Tibial nerve (tissue), 3 donors: Measurements from ENCODE around the gene CMSS1.

ENCODE experiments used
- CTCF ChIP-seq, 5 experiments: fragments of 200-600 bp in 3 of 5; fragments of 450-650 bp in 2 of 5; sonication (generic) in 3 of 5; IDR thresholded peaks; one replicate each; pipeline ENCODE4 v1.5.1; 2016 to 2019; ENCODE audit warnings: antibody characterized with exemption in 5 of 5, mild to moderate bottlenecking in 3 of 5, moderate library complexity in 2 of 5
- POLR2A ChIP-seq, 2 donors: fragments of 450-650 bp; IDR thresholded peaks; one replicate each; pipeline ENCODE4 v1.6.1; 2017; ENCODE audit warnings: antibody characterized with exemption in 2 of 2, mild to moderate bottlenecking in 2 of 2, moderate library complexity in 2 of 2

GRCh38 chr3:100128565-100128964, 310.9 kb downstream of the CMSS1 start:
- TF ChIP-seq POLR2A (IDR thresholded peaks at IDR 0.05) = no peak
- TF ChIP-seq CTCF (IDR thresholded peaks at IDR 0.05) = no peak
